GM19351 (cell line): Measurements from ENCODE around the gene TRERF1.

ENCODE experiments used
- ATAC-seq: cut with Tn5 transposase; IDR thresholded peaks from one replicate; pipeline ENCODE4 v1.9.1; 2021; ENCODE audit warnings: mild to moderate bottlenecking, moderate library complexity; ENCODE audit not compliant: unreplicated experiment

The TRERF1 gene

DNA sequence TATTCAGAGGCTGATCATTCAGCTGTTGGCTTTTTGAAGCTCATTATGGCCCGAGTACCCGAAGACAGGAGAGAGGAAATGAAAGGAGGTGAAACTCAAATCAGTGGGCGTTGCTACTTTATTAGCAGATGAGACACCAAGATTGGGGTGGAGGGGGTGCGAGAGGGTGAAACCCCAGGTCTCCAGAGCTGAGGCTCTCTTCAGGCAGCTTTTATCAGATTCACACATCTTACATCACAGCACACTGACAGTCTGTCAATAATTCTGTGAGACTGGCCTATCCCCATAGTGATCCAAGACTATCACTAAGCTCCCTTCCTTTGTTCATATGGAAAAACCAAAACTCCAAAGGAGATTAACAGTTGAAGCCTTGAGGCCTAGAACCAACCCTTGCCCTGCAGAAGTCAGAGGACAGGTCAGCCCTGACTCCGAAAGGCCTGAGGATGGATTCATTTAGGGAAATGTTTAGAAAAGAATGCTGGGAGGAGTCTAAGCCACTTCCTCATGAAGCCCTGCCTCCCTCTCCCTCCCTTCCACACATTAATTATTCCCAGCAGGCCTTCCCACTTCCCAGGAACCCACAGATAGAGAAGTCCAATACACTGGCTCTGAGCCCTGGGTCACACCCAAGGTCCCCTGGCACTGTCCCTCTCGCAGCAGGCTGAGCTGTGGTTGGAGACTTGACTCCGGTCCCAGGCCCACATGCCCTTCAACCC, 23.2 kb downstream of the TRERF1 start:
- ATAC-seq, result peak; percentile 74

DNA sequence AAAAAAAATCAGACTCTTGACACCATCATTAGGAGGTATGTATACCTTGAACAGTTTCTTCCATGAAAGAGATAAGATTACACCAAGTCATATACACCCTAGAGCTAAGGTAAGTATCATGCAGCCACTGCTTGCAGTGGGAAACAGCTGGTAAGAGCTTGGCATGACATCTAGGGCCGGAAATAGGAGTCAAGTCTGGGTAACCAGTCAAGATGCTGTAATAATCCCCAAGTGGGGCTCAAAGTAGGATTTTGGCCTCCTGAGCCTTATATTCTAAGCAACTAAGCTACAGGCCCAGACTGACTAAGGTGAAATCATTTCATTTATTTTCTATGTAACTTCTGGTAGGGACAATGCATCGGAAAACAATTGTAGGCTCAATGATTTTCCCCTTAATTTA, 23.9 kb downstream of the TRERF1 start:
- no peak for ATAC-seq

DNA sequence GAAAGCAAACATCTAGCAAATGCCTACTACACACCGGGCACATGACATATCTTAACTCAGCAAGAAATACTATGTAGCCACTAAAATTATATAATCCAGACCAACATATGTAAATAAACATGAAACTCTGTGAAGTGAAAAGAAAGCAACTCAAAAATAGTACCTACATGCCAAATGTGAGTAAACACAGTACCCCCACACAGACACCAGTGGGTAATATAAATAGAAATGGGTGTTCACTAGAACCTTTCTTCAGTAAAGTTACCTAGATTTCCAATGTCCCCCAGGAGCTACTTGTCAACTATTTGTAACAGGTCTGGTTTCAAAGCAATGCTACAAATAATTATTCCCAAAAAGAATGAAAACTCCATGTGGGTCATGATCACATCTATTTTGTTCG, 25.5 kb downstream of the TRERF1 start:
- no peak for ATAC-seq

DNA sequence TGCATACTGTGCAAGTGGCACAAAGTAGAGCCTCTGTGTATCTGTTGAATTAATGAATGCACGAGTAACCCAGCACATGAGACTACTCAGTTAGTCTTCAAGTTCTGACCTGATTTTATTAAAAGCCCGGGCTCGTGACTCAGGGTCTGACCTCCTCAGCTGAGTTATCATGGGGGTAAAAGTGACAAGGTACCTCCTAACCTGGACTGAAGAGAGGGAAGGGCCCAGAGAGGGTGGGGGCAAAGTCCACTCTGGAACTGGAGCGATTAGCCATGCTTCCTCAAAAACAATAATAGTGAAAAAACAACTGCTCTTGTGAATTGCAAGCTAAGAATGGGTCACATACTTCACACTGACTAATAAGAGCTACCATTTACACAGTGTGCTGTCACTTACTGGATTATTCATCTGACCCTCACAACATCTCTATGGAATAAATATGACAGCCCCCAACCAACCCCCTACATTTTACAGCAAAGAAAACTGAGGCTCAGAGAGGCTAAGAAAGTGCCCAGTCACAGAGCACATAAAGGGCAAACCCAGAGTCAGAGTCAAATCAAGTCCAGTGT, 26.7 kb downstream of the TRERF1 start:
- ATAC-seq, result no peak

DNA sequence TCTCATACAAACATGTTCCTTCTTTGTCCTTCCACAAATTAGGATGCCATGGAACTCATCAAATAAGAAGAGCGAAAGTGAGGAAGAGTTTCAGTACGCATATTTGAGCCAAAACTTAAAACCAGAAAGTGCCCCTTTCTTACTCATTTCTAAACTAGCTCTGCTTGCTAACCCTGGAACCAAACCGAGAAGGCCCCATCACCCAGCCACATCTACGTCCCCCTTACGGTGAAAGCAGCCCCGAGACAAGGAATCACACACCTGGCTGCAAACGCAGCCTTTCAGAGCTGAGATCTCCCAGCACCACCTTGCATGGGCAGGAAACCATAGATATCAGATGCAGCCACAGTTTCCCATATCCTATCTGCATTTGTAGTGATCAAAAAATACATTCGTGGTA, 28.5 kb downstream of the TRERF1 start:
- ATAC-seq, result peak; percentile 61

DNA sequence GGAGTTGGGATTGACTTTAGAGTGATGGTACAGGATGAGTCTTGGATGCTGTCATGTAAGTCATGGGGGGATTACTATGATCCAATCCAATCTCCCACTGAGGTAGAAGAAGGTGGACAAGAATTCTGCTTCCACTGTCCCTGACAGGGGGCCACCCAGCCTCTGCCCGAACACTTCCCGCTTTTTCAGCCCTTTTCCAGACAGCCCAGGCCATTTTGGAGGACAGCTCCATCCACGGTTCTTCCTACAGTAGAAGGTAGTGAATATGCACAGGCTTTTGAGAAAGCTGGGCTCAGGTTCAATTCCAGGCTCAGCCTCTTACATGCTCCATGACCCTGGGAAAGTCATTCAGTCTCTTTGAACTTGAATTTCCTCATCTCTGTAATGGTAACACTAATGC, 31.0 kb downstream of the TRERF1 start:
- no peak for ATAC-seq

DNA sequence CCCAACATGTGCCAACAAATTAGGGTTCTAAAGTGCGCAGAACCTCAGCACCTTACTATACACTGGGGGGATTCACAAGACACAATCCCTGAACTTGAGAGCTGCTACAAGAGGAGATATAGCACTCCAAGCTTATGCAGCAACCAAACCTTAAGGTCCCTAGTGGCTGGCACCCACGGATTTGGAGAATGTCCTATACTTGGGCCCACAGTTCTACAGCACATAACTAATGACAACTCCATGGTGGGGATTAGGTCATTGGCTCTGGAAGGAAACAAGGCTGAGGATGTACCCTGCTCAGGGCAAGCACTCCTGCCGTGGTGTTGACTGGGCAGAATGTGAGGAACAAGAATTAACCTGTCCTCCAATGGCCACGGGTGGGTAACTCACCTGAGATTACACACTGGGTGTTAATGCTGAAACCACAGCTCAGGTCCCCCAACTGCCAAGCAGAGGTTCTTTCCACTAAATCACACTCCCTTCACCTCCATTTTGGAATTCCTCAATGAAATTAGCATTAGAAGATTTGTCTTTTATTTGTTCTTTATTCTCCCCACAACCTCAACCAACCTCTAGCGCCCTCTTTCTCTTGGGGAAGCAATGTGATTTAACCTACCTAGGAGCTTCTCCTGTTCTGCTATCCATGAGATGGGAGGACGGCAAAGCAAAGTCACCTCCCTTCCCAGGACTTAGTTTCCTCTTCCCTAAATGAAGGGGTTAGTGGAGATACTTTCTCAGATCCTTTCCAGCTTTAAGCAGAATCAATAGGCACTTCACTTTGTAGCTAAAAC, 32.0 kb downstream of the TRERF1 start:
- no peak for ATAC-seq

DNA sequence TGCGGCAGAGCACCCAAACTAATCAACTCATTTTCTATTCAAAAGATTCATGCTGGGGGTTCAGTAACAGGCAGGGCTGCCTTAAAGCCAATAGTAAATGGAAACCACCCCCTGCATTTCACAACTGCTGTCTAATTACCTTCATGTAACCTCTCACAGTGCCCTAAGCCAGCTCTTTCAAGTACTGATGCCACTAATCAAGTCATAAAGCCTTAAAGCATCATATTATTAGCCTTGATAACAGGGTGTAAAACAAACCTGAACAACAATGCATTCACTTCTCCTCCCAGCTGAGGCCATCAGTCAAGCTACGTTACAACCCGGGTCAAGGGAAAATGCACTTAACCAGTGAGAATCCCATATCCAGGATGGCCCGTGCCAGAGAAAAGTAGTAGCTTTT, 33.0 kb downstream of the TRERF1 start:
- ATAC-seq, result no peak

DNA sequence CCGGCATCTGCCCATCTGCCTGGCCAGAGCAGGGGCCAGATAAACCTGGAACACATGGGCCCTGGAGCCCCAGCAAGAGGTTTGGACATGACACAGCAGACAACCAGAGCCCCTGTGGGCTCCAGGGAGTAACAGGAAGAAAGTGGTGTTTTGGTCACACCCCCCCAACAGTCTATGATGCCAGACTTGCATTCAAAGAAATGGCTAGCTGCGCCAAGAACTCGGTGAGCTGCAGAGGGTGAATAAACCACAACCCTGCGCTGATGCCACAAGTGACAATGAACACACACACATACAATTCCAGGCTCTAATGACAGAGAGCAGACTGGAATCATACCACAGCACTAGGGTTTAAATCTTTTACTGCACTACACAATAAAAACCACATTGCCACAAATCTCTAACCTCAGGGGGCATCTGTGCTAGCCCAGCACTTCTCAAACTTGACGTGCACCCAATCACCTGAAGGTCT, 34.0 kb downstream of the TRERF1 start:
- ATAC-seq, result no peak

DNA sequence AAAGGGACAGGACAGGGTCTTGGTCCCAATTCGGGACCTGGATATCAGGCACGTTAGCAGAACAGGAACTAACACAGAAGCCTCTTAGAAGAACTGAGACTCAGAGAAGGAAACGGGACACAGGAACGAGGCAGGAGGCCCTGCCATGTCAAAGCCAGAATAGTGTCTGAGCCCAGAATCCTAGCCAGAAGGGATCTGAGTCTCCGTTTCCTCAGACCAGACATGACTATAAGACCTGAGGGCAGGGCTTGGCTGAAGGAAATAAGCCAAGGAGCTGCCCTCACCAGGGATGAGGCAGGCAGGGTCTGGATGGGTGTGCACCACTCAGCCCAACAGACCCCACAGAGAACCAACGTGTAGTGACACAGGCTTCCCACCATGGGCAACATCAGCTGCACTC, 40.3 kb downstream of the TRERF1 start:
- ATAC-seq, result no peak

DNA sequence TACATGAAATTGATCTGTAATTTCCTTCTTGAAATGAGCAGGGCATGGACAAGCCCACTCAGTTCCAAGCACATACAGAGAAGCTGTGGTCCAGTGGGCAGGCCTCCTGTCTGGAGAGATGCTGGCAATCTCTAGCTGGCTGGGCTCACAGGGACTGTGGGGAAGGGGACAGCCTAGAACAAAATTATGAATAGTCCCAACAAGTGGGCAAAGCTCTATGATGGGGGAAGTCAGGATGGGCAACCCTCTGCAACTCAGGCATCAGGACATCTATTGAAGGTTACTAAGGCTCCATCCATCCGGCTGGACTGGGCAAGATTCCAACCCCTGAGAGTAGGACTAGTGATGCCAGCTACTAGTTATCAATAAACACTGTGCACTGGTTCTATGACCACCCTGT, 40.9 kb downstream of the TRERF1 start:
- ATAC-seq, result no peak

DNA sequence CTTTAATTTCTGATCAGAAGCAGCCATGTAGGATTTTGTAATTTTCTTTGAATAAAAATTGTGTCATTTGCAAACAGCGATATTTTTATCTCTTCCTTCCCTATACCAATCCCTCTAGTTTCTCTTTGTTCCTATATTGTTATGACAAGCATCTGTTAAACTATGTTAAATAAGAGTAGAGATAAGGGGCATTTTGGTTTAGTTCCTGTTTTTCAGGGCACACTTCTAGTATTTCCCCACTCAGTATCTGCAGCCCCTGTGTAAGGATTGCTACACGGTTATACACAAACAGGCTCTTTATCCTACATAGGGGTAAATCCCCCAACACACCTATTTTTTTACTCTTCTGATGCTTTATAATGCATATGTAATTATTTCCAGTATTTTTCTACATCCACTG, 42.1 kb downstream of the TRERF1 start:
- ATAC-seq, result no peak

DNA sequence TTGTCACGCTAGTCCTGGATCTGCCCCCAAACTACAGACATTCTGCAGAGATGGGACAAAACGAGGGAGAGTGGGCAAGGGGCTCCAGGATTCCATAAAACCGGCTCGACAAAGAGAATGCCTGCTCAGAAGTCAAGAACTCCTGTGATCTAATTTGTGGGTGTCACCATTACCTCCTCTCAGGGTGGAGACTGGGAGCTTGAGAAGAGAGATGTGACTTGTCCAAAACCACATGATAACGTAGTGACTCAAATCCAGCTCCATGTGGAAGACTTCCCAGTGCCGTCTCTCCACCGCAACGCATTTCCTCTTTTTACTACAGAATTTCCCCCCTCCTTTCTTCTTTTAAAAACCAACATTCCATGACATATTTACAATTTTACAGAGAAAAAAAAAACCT, 44.3 kb downstream of the TRERF1 start:
- no peak for ATAC-seq

DNA sequence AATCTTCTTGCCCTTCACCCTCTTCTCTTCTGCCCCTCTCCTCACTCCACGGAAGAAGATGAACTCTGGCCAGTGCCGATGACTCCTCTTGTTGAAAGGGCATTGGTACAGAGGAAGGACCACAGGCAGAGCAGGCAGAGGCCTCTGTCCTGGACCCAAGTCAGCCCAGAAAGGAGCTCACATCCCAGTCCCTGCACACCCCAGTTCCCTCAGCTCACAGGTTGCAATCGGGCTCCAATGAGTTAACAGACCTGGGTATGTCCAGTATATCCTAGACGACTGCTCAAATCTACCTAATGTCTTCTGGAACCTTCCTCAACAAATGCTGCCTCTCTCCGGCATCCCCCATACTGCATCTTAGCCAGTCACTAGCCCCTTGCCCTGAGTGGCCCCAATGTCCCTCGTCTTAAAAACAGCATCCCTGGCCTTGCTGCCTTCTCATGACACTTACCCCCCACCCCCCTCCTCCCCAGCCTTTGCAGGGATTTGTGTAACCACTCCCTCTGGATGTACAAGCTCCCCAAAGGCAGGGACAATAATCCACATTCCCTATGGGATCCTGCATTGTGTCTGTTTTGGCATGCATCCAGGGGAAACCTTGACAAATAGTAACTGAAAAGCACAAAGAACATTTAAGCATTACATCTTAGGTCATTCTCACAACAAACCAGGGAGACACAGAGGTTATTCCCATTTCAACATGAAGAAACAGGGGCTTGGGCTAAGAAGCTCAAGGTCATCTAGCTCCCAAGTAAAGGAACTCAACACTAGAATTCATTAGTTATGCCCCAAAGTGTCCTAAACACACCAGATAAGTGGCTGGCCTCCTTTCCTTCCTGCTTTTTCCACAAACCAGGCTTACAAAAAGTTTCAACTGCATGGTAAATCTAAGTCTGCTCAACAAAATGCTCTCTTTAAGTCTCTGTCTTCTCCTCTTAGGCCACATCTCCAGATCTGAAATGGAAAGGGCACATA, 45.1 kb downstream of the TRERF1 start:
- no peak for ATAC-seq

DNA sequence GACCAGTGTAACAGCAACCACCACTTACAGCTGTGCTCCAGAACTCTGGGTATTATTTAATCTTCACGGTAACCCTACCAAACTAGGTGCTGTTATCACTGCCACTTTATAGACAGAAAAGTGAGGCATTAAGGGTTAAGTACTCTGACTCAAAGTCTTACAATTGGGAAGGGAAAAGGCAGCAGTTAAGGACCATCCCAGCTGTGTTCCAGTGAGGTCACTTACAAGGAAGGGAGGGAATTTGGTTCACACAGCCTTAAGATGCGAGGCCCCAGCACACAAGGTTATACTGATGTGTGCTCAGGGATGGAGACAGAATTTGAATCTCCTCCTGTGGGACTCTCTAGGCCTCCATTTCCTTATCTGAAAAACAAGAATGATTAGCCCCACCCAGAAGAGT, 46.7 kb downstream of the TRERF1 start:
- no peak for ATAC-seq

DNA sequence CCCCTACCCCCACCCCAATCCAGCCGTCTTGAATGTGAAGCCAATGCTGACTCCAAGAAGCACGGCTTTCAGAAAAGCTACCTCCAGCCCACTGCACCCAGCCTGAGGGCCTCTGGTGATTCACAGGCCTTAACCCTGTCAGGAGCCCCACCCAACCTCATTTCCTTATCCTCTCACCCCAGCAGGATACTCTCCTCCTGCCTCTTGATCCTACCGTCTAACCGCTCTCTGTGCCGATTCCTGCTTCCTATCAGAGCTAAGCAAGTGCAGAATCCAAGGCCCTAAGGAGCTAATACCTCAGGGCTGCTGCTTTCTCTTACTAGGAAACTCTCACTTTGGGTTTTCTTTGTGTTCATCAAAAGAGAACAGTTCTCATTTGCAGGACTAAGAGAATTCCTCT, 47.2 kb downstream of the TRERF1 start:
- no peak for ATAC-seq

DNA sequence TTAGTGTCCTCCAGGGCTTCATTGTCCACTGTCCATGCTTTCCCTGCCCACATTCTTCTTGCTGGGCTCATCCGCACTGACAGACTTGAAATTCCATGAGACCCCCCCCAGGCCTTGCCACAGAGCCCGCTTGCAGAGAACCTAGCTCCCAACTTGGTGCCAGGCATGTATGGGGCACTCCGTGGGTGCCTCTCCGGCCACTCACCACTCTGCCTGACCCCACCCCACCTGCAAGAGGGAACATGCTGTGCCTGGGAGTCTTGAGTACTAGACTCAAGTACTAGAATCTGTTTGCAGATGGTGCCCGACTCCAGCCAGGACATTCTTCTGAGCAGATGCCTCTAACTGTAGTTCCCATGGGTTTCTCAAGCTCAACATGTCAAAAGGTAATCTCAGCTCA, 47.9 kb downstream of the TRERF1 start:
- ATAC-seq, result no peak

DNA sequence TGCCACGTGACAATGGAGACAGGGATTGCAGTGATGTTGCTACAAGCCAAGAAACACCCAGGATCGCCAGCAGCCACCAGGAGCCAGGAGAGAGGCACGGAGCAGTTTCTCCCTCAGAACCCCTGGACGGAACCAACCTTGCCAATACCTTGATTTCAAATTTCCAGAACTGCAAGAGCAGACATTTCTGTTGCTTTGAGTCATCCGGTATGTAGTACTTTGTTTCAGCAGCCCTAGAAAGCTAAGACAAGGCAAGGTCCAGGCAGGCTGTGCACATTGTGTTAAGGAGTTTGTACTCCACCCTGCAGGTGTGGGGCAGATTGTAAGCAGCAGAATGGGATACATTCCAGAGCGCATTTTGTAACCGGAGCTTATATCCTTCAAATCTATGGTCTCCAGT, 48.3 kb downstream of the TRERF1 start:
- no peak for ATAC-seq

DNA sequence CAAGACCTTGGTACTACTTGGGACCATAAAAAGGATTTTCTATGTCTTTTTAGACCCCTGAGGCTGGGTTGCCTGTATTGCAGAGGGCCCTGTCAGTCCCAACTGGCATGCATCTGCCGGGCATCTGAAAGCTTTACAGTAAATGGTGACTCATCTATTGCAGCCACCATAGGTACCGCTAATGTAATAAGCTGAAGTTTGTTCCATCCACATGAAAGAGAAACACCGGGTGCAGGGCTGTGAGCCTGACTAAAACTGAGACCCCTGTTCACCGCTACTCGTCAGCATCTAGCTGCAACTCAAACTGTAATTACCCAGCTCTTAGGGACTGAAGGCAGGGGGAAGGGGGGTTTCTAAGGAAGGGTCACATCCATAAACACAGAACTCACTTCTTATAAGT, 49.5 kb downstream of the TRERF1 start:
- ATAC-seq, result peak; percentile 90

DNA sequence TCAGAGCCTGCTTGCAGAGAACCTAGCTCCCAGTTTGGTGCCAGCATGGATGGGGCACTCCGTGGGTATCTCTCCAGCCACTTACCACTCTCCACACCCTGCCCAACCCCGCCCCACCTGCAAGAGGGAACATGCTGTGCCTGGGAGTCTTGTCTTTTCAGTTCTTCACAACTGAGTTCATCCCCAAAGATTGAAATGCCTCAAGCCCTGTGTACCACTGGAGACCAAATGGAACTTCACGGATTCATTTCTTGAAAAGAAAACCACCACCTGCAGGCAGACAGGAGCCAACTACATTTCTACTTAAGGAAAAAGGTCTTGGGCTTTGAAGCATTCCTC, 50.1 kb downstream of the TRERF1 start:
- ATAC-seq, result no peak
